Adipocyte (in vitro differentiated cells): Measurements from ENCODE around the gene NRXN3.

Source experiments
- DNase-seq: peaks from one replicate; pipeline ENCODE4 v3.0.0-alpha.2; 2015; ENCODE audit warnings: low read depth
- H3K27me3 ChIP-seq: replicated peaks from 2 replicates; pipeline ENCODE4 v1.7.0; 2013; ENCODE audit warnings: mild to moderate bottlenecking, low read length, moderate library complexity; ENCODE audit not compliant: control insufficient read depth, insufficient read depth
- H3K36me3 ChIP-seq: 2 replicates; pipeline ENCODE4 v1.7.0; 2013; ENCODE audit warnings: low read length, mild to moderate bottlenecking, moderate library complexity; ENCODE audit not compliant: control insufficient read depth, insufficient read depth, severe bottlenecking
- H3K4me1 ChIP-seq: 2 replicates; pipeline ENCODE4 v1.7.0; 2013; ENCODE audit warnings: mild to moderate bottlenecking, low read length, moderate library complexity; ENCODE audit not compliant: control insufficient read depth, insufficient read depth
- H3K4me3 ChIP-seq: 2 replicates; pipeline ENCODE4 v1.7.0; 2013; ENCODE audit warnings: mild to moderate bottlenecking, low read length, moderate library complexity
- H3K9ac ChIP-seq: 2 replicates; pipeline ENCODE4 v1.7.0; 2013; ENCODE audit warnings: mild to moderate bottlenecking, low read length, moderate library complexity
- H3K9me3 ChIP-seq: 2 replicates; pipeline ENCODE4 v1.7.0; 2013; ENCODE audit warnings: mild to moderate bottlenecking, low read length, moderate library complexity; ENCODE audit not compliant: control insufficient read depth

The NRXN3 gene

DNA sequence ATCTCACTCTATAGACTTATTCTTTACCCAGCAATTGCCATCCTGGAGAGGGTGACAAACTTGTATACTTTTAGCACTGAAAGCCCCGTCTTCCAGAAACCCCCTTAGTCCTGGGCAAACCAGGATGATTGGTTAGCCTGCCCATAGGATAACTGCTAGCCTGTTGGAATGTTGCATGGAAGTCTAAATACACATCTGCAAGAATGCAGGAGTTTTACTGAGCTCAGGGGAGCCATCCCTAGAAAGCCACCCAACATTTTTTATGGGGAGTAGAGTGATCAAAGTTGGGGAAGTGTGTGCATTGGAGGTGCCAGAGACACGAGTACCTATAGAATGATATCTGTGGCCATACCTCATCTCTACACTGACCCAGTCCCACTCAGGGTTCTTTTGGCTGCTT lies 155.7 kb downstream of the NRXN3 start:
- H3K9me3 ChIP-seq, result no peaks in the 10 kb centered on the region
- no peak for DNase-seq
- H3K4me1 ChIP-seq, result peaks cover 7% of the 10 kb centered on the region
- peaks cover 16% of the 10 kb centered on the region for H3K27me3 ChIP-seq
- no peak overlapping the region for H3K4me3 ChIP-seq
- no peaks in the 10 kb centered on the region for H3K36me3 ChIP-seq
- no peak overlapping the region for H3K9ac ChIP-seq

DNA sequence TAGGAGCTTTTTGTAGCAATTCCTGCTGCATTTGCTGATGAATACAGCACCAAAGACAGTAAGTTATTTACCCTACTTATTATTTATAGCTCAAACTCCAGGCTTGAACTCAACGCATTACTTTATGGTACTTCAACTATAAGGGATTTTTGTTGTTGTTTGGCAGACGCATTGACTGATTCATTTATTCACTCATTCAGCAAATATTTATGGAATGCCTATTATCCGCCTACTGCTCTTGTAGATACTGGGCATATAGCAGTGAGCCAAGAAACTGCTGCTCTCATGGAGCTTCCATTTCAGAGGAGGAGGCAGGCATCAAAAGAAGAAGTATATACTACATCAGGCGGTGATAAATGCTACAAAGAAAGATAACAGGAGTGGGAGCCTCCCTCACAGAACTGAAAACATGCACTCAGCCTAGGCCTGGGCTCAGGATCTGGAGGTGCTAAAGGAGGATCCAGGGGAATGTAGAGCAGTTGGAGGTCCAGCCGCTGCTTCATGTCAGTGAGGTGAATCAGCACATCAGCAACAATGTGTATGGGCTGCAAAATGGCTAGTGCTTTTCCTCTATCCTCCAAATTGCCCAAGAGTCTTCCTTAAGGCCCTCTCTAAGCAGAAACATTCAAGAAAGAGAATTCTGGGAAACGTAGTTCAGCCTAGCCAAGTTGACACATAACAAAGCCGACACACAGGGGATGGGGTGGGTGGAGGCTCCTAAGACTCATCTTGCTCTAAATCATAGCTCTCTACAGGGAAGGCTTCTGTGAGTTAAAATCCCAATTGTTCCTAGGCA lies 157.5 kb downstream of the NRXN3 start:
- H3K4me3 ChIP-seq, result no peak overlapping the region
- no peak overlapping the region for H3K9ac ChIP-seq
- no peaks in the 10 kb centered on the region for H3K9me3 ChIP-seq
- H3K27me3 ChIP-seq, result peaks cover 5% of the 10 kb centered on the region
- no peak for DNase-seq
- no peaks in the 10 kb centered on the region for H3K36me3 ChIP-seq
- peaks cover 7% of the 10 kb centered on the region for H3K4me1 ChIP-seq

DNA sequence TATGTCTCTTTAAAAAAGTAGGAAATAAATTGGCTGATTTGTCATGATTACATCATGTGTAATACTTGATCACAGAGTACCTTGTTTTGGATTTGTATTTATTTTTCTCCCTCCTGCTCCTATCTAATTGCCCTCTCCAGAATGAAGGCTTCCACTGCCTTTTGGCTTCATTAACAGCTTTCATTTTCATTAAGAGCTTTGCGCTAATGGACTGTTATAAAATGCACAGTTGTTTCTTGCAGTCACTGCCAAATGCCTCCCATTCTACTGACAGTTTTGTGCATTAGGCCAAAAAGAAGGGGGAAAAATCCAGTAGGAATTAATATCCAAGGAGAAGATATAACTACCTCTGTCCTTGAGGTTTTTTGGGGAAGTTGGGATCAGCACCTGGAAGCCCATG lies 159.2 kb downstream of the NRXN3 start:
- H3K9ac ChIP-seq, result no peak overlapping the region
- no peaks in the 10 kb centered on the region for H3K9me3 ChIP-seq
- H3K36me3 ChIP-seq, result no peaks in the 10 kb centered on the region
- peaks cover 7% of the 10 kb centered on the region for H3K4me1 ChIP-seq
- peaks cover 3% of the 10 kb centered on the region for H3K27me3 ChIP-seq
- H3K4me3 ChIP-seq, result no peak overlapping the region
- DNase-seq, result no peak

DNA sequence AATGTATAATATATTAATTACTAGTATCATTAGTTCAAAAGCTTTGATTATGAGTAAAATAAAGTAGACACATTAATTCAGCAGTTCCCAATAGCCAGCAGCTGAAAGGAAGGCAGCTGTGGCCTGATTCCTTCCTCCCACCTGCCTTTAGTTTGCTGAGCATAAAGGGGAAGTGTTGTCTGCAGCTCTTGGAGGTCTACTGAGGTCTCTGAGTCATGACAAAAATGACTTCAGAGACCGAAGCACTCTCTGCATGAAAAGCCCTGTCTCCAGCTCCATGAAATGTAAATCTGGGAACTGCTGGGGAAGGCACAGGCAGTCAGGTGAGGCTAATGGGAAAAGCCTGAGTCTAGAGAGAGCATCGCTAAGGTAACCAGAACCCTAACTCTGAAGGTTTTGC lies 165.4 kb downstream of the NRXN3 start:
- no peaks in the 10 kb centered on the region for H3K9me3 ChIP-seq
- H3K4me1 ChIP-seq, result no peaks in the 10 kb centered on the region
- no peak overlapping the region for H3K4me3 ChIP-seq
- DNase-seq, result no peak
- H3K27me3 ChIP-seq, result peaks cover 2% of the 10 kb centered on the region
- no peak overlapping the region for H3K9ac ChIP-seq
- H3K36me3 ChIP-seq, result no peaks in the 10 kb centered on the region

DNA sequence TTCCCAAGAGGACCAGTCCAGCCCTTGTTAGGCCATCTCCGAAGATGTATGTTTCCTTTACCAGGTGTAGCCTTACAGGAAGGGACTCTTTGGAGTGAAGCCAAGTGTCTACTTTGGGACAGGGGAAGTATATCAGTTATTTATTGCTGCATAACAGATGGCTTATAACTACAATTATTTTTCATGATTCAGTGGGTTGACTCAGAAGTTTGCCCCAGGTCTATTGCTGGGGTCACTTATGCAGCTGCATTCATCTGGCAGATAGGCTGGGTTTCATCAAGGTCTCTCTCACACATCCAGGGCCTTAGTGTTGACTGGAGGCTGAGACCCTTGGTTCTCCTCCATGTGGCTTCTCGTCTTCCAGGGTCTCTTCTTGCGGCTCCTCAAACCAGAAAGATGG lies 170.1 kb downstream of the NRXN3 start:
- H3K36me3 ChIP-seq, result no peaks in the 10 kb centered on the region
- no peaks in the 10 kb centered on the region for H3K9me3 ChIP-seq
- H3K9ac ChIP-seq, result no peak overlapping the region
- H3K4me3 ChIP-seq, result no peak overlapping the region
- no peaks in the 10 kb centered on the region for H3K4me1 ChIP-seq
- H3K27me3 ChIP-seq, result peaks cover 12% of the 10 kb centered on the region
- no peak for DNase-seq

DNA sequence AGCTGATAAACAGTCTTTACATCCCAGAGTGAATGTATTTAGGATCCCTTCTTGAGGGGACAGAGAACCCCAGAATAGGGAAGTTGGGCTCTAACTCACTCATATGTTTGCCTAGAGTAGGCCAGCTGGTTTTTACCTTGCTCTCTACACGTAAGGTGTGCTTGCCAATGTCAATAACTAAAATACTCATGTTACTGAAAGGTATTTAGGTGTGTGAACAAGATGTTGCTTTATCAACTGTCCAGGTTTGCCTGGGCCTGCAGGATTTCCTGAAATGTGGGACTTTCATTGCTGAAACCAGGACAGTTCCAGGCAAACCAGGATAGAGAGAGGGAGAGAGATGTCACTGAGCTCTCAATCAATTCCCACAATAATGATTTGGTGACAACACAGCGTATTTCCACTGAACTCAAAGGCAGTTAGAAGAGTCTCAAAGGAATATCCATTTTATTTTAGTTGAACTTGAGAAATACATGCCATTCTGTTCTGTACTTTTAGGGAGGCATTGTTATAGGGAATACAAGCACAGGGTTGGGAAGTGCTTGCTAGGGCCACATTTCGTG lies 171.7 kb downstream of the NRXN3 start:
- H3K9ac ChIP-seq, result no peak overlapping the region
- peaks cover 16% of the 10 kb centered on the region for H3K27me3 ChIP-seq
- H3K4me1 ChIP-seq, result no peaks in the 10 kb centered on the region
- no peaks in the 10 kb centered on the region for H3K36me3 ChIP-seq
- no peak for DNase-seq
- H3K9me3 ChIP-seq, result no peaks in the 10 kb centered on the region
- no peak overlapping the region for H3K4me3 ChIP-seq

DNA sequence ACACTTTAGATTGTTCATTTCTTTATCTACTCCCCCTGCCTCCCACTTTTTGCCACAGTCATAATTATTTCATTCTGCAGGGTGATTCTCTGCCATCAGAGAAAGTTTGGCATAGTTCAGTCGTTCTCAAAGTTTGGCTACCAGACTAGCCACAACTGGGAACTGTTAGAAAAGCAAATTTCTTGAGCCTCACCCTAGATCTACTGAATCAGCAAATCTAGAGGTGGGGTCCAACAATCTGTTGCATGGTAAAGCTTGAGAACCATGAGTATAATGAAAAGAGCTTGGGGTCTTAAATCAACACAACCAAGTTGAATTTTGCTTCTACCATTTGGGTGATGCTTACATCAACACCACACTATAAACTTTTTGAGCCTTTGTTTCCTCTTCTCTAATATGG lies 172.7 kb downstream of the NRXN3 start:
- H3K9ac ChIP-seq, result no peak overlapping the region
- no peaks in the 10 kb centered on the region for H3K4me1 ChIP-seq
- no peak for DNase-seq
- no peaks in the 10 kb centered on the region for H3K9me3 ChIP-seq
- H3K4me3 ChIP-seq, result no peak overlapping the region
- no peaks in the 10 kb centered on the region for H3K36me3 ChIP-seq
- peaks cover 16% of the 10 kb centered on the region for H3K27me3 ChIP-seq

DNA sequence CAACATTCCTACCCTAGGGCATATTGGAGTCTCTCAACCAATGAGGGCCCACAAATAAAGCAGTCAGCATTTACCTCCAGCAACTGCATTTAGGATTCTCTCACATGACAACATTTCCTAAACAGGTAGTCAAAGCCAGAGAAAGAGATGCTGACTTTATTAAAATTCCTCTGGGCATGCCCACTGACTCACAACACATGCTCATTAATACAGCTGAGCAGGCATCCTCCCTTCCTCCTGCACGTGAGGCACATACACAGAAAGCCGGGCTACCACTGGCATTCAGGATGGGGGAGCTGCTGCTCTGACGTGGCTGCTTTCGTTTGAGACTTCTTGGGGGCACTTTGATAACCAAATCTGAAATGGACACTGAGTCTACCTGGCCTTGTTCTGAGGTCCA lies 174.1 kb downstream of the NRXN3 start:
- Histone ChIP-seq H3K4me3 (no peak overlapping the region), H3K4me1 (no peaks in the 10 kb centered on the region), H3K9ac (no peak overlapping the region), H3K36me3 (no peaks in the 10 kb centered on the region), H3K27me3 (peaks cover 16% of the 10 kb centered on the region), H3K9me3 (no peaks in the 10 kb centered on the region)
- no peak for DNase-seq

DNA sequence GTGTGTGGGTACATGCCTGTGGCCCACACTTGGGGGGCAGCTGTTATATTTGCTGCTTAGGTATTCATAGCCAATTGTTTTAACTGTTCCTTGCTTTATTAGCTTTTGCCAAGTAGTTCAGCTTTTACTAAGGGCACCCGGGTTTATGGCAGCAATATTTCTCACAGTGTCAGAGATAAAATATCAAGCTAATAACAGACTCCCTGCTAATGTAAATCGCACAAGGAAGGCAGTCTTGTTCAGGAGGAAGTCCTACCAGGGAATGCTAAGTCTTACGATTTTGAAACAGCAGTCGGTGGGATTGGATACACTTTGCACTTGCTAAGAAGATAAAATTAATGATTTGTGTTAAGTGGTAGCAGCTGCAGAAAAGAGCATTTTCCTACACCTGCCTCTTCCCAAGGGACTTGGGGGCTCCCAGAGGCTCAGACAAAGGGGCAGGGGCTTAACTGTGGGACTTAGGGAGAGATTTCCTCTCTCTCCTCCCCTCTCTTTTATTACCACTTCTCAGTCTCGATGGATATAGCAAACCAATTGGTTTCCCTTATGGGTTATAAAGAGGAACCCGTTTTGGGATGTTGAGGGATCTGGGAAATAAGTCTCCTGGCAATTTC lies 175.1 kb downstream of the NRXN3 start:
- no peaks in the 10 kb centered on the region for H3K36me3 ChIP-seq
- no peak overlapping the region for H3K4me3 ChIP-seq
- H3K27me3 ChIP-seq, result peaks cover 14% of the 10 kb centered on the region
- no peak for DNase-seq
- H3K9ac ChIP-seq, result no peak overlapping the region
- no peaks in the 10 kb centered on the region for H3K9me3 ChIP-seq
- no peaks in the 10 kb centered on the region for H3K4me1 ChIP-seq

DNA sequence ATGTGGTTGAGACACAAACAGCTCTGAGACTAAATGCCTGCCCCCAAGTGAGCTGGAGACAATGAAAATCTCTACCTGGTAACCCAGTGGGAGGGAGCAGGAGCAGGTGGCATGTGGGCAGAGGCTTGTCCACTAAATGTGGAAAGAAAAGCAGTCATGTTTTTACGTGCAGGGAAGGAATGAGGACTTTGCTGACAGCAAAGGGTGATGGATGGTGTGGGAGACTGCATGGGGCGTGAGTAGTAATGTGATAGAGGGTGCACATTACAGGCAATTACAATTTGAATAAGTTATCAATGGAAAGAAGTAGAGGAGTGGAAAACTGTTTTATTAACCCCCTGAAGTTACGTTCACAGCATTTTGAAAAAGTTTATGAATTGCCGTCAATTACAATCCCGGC lies 176.6 kb downstream of the NRXN3 start:
- peaks cover 14% of the 10 kb centered on the region for H3K27me3 ChIP-seq
- H3K9ac ChIP-seq, result no peak overlapping the region
- H3K4me3 ChIP-seq, result no peak overlapping the region
- no peaks in the 10 kb centered on the region for H3K9me3 ChIP-seq
- H3K4me1 ChIP-seq, result no peaks in the 10 kb centered on the region
- DNase-seq, result no peak
- H3K36me3 ChIP-seq, result no peaks in the 10 kb centered on the region

DNA sequence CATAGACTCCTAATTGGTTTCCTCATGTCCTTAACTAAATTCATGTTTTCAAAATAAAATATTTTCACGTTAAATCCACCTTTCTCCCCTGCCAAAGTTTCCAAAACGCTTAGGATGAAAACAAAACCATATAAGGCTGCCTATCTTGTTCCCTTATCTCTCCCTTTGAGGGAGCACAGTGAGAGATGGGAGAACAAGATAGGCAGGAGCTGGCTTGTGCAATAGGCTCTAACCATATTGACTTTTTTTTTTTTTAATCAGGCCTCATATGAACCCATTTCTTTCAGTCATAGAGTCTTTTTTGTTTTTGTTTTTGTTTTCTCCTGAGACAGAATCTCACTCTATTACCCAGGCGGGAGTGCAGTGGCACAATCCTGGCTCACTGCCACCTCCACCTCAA lies 184.9 kb downstream of the NRXN3 start:
- H3K4me3 ChIP-seq, result no peak overlapping the region
- no peak overlapping the region for H3K9ac ChIP-seq
- no peaks in the 10 kb centered on the region for H3K27me3 ChIP-seq
- no peaks in the 10 kb centered on the region for H3K4me1 ChIP-seq
- no peaks in the 10 kb centered on the region for H3K9me3 ChIP-seq
- no peak for DNase-seq
- H3K36me3 ChIP-seq, result no peaks in the 10 kb centered on the region
